IMR-90 (cell line): ENCODE data around the gene OSBPL2. TPM values are rescaled to one million over a fixed set of nuclear protein-coding genes. Genes with fewer than 3 reads are reported as not detected.

ENCODE experiments used
- ATAC-seq: fragments of 200-7000 bp; cut with Tn5 transposase; 2 replicates; pipeline ENCODE4 v1.9.1; 2020; ENCODE audit warnings: low read depth, mild to moderate bottlenecking, moderate library complexity
- BruUV-seq: library from RNA; stranded (reverse); fragments of 400-500 nt; replicated peaks from 2 replicates; lab custom pipeline; 2021; lab: Mats Ljungman, UMichigan
- CTCF ChIA-PET: fragments of 300-600 bp; formaldehyde crosslinking; extraction: SDS; loops from one replicate; lab custom pipeline; 2021; ENCODE audit warnings: antibody characterized with exemption; lab: Yijun Ruan, JAX
- POLR2A ChIA-PET: fragments of 300-600 bp; sonication (Branson Sonifier 250); formaldehyde crosslinking; loops from one replicate; lab custom pipeline; 2022; ENCODE audit warnings: antibody characterized with exemption; ENCODE audit not compliant: unreplicated experiment; lab: Charles Lee
- DNase-seq: peaks from one replicate; pipeline ENCODE4 v3.0.0; 2013
- H2AFZ ChIP-seq: replicated peaks from 2 replicates; pipeline ENCODE3; 2013; ENCODE audit warnings: low read length, mild to moderate bottlenecking; ENCODE audit not compliant: poor library complexity
- H2AK5ac ChIP-seq: 2 replicates; pipeline ENCODE4 v1.6.1; 2013; ENCODE audit warnings: low read depth, low read length, inconsistent platforms
- H2AK9ac ChIP-seq: replicated peaks from 2 replicates; pipeline ENCODE3; 2013; ENCODE audit warnings: mild to moderate bottlenecking, low read depth, low read length, moderate library complexity; ENCODE audit not compliant: poor library complexity
- H2BK120ac ChIP-seq: 2 replicates; pipeline ENCODE4 v1.6.1; 2013; ENCODE audit warnings: low read depth, low read length, inconsistent platforms
- H2BK15ac ChIP-seq: 3 replicates; pipeline ENCODE4 v1.6.1; 2013; ENCODE audit warnings: low read depth, low read length, inconsistent platforms
- H2BK20ac ChIP-seq: 2 replicates; pipeline ENCODE4 v1.6.1; 2013; ENCODE audit warnings: low read depth, mild to moderate bottlenecking, inconsistent platforms, low read length, moderate library complexity
- H2BK5ac ChIP-seq: 2 replicates; pipeline ENCODE4 v1.6.1; 2013; ENCODE audit warnings: mild to moderate bottlenecking, low read depth, low read length, inconsistent platforms; ENCODE audit not compliant: poor library complexity, severe bottlenecking
- H3K14ac ChIP-seq: replicated peaks from 2 replicates; pipeline ENCODE4 v1.6.1; 2013; ENCODE audit warnings: low read depth, low read length, inconsistent platforms
- H3K18ac ChIP-seq: 2 replicates; pipeline ENCODE4 v1.6.1; 2013; ENCODE audit warnings: low read depth, low read length, control low read depth
- H3K23ac ChIP-seq: 2 replicates; pipeline ENCODE4 v1.6.1; 2013; ENCODE audit warnings: low read depth, low read length, inconsistent platforms
- H3K27ac ChIP-seq: 2 replicates; pipeline ENCODE4 v1.5.1; 2013; ENCODE audit warnings: mild to moderate bottlenecking, control low read depth, low read length; ENCODE audit not compliant: insufficient read depth
- H3K27me3 ChIP-seq: 2 replicates; pipeline ENCODE4 v1.6.1; 2013; ENCODE audit warnings: low read length; ENCODE audit not compliant: control insufficient read depth, insufficient read depth
- H3K36me3 ChIP-seq: 2 replicates; pipeline ENCODE4 v1.6.1; 2013; ENCODE audit warnings: low read length, mixed read lengths; ENCODE audit not compliant: control insufficient read depth, insufficient read depth
- H3K4ac ChIP-seq: 2 replicates; pipeline ENCODE4 v1.6.1; 2013; ENCODE audit warnings: low read depth, low read length, inconsistent platforms
- H3K4me1 ChIP-seq: 2 replicates; pipeline ENCODE4 v1.6.1; 2013; ENCODE audit warnings: low read length, mixed read lengths; ENCODE audit not compliant: control insufficient read depth, insufficient read depth
- H3K4me2 ChIP-seq: 2 replicates; pipeline ENCODE4 v1.6.1; 2013; ENCODE audit warnings: low read depth, mild to moderate bottlenecking, control low read depth, low read length, moderate library complexity
- H3K4me3 ChIP-seq: 2 replicates; pipeline ENCODE4 v1.5.1; 2013; ENCODE audit warnings: low read depth, mild to moderate bottlenecking, control low read depth, low read length, moderate library complexity; ENCODE audit not compliant: insufficient read depth
- H3K56ac ChIP-seq: 2 replicates; pipeline ENCODE4 v1.6.1; 2013; ENCODE audit warnings: low read length, inconsistent platforms; ENCODE audit not compliant: insufficient read depth; ENCODE audit errors: extremely low read depth
- H3K79me1 ChIP-seq, 2 experiments: 2 replicates each; pipeline ENCODE4 v1.6.1; 2013; ENCODE audit warnings: low read length in 2 of 2, inconsistent platforms in 1 of 2, low read depth in 1 of 2
- H3K9ac ChIP-seq: 2 replicates; pipeline ENCODE4 v1.6.1; 2013; ENCODE audit warnings: low read depth, low read length, control low read depth
- H3K9me1 ChIP-seq: 2 replicates; pipeline ENCODE4 v1.6.1; 2013; ENCODE audit warnings: low read length, inconsistent platforms; ENCODE audit not compliant: insufficient read depth
- H3K9me3 ChIP-seq: 2 replicates; pipeline ENCODE4 v1.6.1; 2013; ENCODE audit warnings: low read length; ENCODE audit not compliant: control insufficient read depth, insufficient read depth
- H4K20me1 ChIP-seq: 2 replicates; pipeline ENCODE4 v1.6.1; 2013; ENCODE audit warnings: low read length, inconsistent platforms; ENCODE audit not compliant: insufficient read depth
- H4K5ac ChIP-seq: 2 replicates; pipeline ENCODE4 v1.6.1; 2013; ENCODE audit warnings: mild to moderate bottlenecking, low read depth, low read length, control low read depth
- H4K8ac ChIP-seq, 2 experiments: 2 replicates each; pipeline ENCODE4 v1.6.1; 2013; ENCODE audit warnings: low read depth in 2 of 2, low read length in 2 of 2, control low read depth in 1 of 2, inconsistent platforms in 1 of 2
- H4K91ac ChIP-seq: 2 replicates; pipeline ENCODE4 v1.6.1; 2013; ENCODE audit warnings: low read depth, low read length, inconsistent platforms; ENCODE audit not compliant: insufficient read depth
- BHLHE40 ChIP-seq: fragments of 150-350 bp; IDR thresholded peaks from 2 replicates; pipeline ENCODE4 v1.6.1; 2016; ENCODE audit warnings: mild to moderate bottlenecking, low read depth, low read length
- CEBPB ChIP-seq: IDR thresholded peaks from 2 replicates; pipeline ENCODE4 v1.6.1; 2012; ENCODE audit warnings: low read depth, low read length, improper control_type of control experiment
- CHD1 ChIP-seq: IDR thresholded peaks from 2 replicates; pipeline ENCODE4 v1.6.1; 2012; ENCODE audit warnings: low read depth, low read length, improper control_type of control experiment
- FOS ChIP-seq: fragments of 150-350 bp; IDR thresholded peaks from 2 replicates; pipeline ENCODE4 v1.6.1; 2016; ENCODE audit warnings: low read depth, low read length
- MAFK ChIP-seq: IDR thresholded peaks from 2 replicates; pipeline ENCODE4 v1.6.1; 2012; ENCODE audit warnings: low read depth, low read length, improper control_type of control experiment
- MAZ ChIP-seq: IDR thresholded peaks from 2 replicates; pipeline ENCODE4 v1.6.1; 2012; ENCODE audit warnings: low read depth, mild to moderate bottlenecking, low read length, improper control_type of control experiment, moderate library complexity, borderline replicate concordance
- MXI1 ChIP-seq: IDR thresholded peaks from 2 replicates; pipeline ENCODE4 v1.6.1; 2012; ENCODE audit warnings: low read depth, mild to moderate bottlenecking, low read length, moderate library complexity, borderline replicate concordance
- NFE2L2 ChIP-seq: fragments of 150-350 bp; IDR thresholded peaks from 2 replicates; pipeline ENCODE4 v1.6.1; 2016; ENCODE audit warnings: low read depth, mild to moderate bottlenecking, low read length
- POLR2A ChIP-seq: IDR thresholded peaks from 2 replicates; pipeline ENCODE4 v1.6.1; 2012; ENCODE audit warnings: mild to moderate bottlenecking, low read depth, low read length
- RAD21 ChIP-seq: IDR thresholded peaks from 2 replicates; pipeline ENCODE4 v1.6.1; 2012; ENCODE audit warnings: low read length, improper control_type of control experiment
- RCOR1 ChIP-seq: IDR thresholded peaks from 2 replicates; pipeline ENCODE4 v1.6.1; 2012; ENCODE audit warnings: mild to moderate bottlenecking, low read length, improper control_type of control experiment; ENCODE audit not compliant: insufficient replicate concordance
- RFX5 ChIP-seq: IDR thresholded peaks from 2 replicates; pipeline ENCODE4 v1.8.0; 2012; ENCODE audit warnings: low read depth, mild to moderate bottlenecking, low read length, moderate library complexity
- SMC3 ChIP-seq: fragments of 150-350 bp; IDR thresholded peaks from 2 replicates; pipeline ENCODE4 v1.6.1; 2016; ENCODE audit warnings: low read depth, mild to moderate bottlenecking, antibody characterized with exemption, low read length, moderate library complexity
- WGBS, 2 experiments: methylation state at CpG; one replicate each; pipeline versions ENCODE4 v1.1.5 to v1.1.7; 2013; ENCODE audit warnings: missing lambda C conversion rate in 2 of 2; ENCODE audit not compliant: insufficient read length in 1 of 2; ENCODE audit errors: extremely low coverage in 2 of 2; 5-methylcytosine and 5-hydroxymethylcytosine counted together
- dilution Hi-C: fragments of 300-500 bp; cut with HindIII; formaldehyde crosslinking; loops from one replicate; pipeline ENCODE4 v1.14.3; 2018; ENCODE audit warnings: low sequenced_read_pairs; ENCODE audit not compliant: unreplicated experiment
- in situ Hi-C: fragments of 300-500 bp; cut with MboI; formaldehyde crosslinking; loops from 3 replicates; pipeline ENCODE4 v1.14.3; 2019; ENCODE audit warnings: low sequenced_read_pairs, inconsistent platforms, mixed read lengths
- intact Hi-C: fragments of 100-400 bp; cut with micrococcal nuclease; formaldehyde crosslinking; loops from 2 replicates; pipeline ENCODE4 v1.10.0; 2022
- polyA plus RNA-seq, 3 experiments: library from polyadenylated mRNA; depleted of rRNA; stranded (reverse); fragments of >200 nt; gene quantifications; 2 replicates each; pipeline ENCODE4 v1.2.3, GENCODE V29; 2012; ENCODE audit warnings: low replicate concordance in 1 of 3
- total RNA-seq: library from RNA; depleted of rRNA; stranded (reverse); fragments of >200 nt; gene quantifications from 2 replicates; pipeline ENCODE4 v1.2.3, GENCODE V29; 2012
- TF ChIP-seq, protein P1 (sequence below): conservative IDR thresholded peaks from 2 replicates; pipeline ENCODE4 v1.5.1; 2012; ENCODE audit warnings: mild to moderate bottlenecking, low read depth, low read length, improper control_type of control experiment
- TF ChIP-seq, protein P2 (sequence below): fragments of 150-350 bp; IDR thresholded peaks from 2 replicates; pipeline ENCODE4 v1.6.1; 2017; ENCODE audit warnings: mild to moderate bottlenecking, antibody characterized with exemption, low read length, low read depth

Gene OSBPL2
- total and polyA plus RNA-seq, 2 of the 4 experiments (the other 2 are of a cell fraction): 19.3 to 27.6 TPM

DNA sequence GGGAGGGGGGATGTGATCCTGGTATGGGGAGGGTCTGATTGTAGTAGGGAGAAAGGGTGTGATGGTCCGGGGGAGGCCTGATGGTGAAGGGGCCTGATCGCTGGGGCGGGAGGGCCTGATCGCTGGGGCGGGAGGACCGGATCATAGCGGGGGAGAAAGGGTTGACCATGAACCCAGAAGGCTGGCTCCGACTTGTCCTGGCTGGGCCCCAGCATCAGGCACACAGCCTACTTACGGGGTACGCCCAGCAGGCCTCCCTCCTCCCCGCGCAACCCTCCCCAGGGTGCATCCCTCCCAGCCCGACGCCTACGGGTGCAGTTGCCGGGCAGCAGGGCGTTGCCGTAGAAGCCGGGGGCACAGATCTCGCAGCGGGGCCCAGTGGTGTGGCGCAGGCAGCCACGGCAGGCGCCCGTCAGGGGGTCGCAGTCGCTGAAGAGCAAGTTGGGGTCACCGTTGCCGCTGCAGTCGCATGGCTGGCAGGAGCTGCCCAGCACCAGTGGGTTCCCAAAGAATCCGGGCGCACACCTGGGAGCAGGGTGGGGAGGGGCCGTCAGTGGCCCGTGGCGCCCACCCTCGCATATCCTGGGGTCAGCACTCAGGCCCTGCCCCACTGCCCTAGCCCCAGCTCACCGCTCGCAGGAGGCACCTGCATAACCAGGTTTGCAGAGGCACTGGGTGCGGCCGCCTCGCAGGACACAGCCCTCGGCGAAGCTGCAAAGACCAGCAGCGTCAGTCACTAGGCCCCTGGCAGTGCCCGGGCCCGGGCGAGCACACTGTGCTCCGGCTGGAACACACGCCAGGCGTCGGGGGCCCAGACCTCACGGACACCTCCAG is 85.0 kb downstream of the OSBPL2 start:
- no peak overlapping the region for H3K4ac ChIP-seq
- H3K23ac ChIP-seq: no peak overlapping the region
- no peaks in the 10 kb centered on the region for H3K9me1 ChIP-seq
- no peak overlapping the region for H3K9ac ChIP-seq
- no peak overlapping the region for H3K27ac ChIP-seq
- ATAC-seq: no peak
- dilution Hi-C loops: no loop called here
- no peak overlapping the region for H2AFZ ChIP-seq
- H2BK120ac ChIP-seq: no peak overlapping the region
- H2BK5ac ChIP-seq: no peak overlapping the region
- no peak overlapping the region for H2AK5ac ChIP-seq
- no peak overlapping the region for H3K4me3 ChIP-seq
- no peaks in the 10 kb centered on the region for H3K27me3 ChIP-seq
- no peaks in the 10 kb centered on the region for H4K20me1 ChIP-seq
- H3K36me3 ChIP-seq: peaks cover 47% of the 10 kb centered on the region
- H3K79me1 ChIP-seq: no peaks in the 10 kb centered on the region
- H3K14ac ChIP-seq: no peak overlapping the region
- H3K56ac ChIP-seq: no peak overlapping the region
- H2BK20ac ChIP-seq: no peak overlapping the region
- H3K9me3 ChIP-seq: no peaks in the 10 kb centered on the region
- 95% methylated on average over 42 of the region's 52 CpGs; no CpG with 5 or more reads in 1 of the 2 experiments for WGBS, 2 experiments
- no peak overlapping the region for H4K5ac ChIP-seq
- no peak overlapping the region for H4K91ac ChIP-seq
- no peaks in the 10 kb centered on the region for H3K4me1 ChIP-seq
- ChIA-PET POLR2A (no interaction called here), CTCF (no interaction called here)
- intact Hi-C loops: no loop called here
- in situ Hi-C loops: no loop called here
- H3K4me2 ChIP-seq: no peak overlapping the region
- no peak overlapping the region for H3K18ac ChIP-seq
- H2AK9ac ChIP-seq: no peak overlapping the region
- BruUV-seq: no TSS peak
- H2BK15ac ChIP-seq: no peak overlapping the region
- DNase-seq: no peak
- H4K8ac ChIP-seq: no peak overlapping the region
- no peak for TF ChIP-seq MAZ
- TF ChIP-seq, protein P1, sequence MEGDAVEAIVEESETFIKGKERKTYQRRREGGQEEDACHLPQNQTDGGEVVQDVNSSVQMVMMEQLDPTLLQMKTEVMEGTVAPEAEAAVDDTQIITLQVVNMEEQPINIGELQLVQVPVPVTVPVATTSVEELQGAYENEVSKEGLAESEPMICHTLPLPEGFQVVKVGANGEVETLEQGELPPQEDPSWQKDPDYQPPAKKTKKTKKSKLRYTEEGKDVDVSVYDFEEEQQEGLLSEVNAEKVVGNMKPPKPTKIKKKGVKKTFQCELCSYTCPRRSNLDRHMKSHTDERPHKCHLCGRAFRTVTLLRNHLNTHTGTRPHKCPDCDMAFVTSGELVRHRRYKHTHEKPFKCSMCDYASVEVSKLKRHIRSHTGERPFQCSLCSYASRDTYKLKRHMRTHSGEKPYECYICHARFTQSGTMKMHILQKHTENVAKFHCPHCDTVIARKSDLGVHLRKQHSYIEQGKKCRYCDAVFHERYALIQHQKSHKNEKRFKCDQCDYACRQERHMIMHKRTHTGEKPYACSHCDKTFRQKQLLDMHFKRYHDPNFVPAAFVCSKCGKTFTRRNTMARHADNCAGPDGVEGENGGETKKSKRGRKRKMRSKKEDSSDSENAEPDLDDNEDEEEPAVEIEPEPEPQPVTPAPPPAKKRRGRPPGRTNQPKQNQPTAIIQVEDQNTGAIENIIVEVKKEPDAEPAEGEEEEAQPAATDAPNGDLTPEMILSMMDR: no peak
- TF ChIP-seq, protein P2, sequence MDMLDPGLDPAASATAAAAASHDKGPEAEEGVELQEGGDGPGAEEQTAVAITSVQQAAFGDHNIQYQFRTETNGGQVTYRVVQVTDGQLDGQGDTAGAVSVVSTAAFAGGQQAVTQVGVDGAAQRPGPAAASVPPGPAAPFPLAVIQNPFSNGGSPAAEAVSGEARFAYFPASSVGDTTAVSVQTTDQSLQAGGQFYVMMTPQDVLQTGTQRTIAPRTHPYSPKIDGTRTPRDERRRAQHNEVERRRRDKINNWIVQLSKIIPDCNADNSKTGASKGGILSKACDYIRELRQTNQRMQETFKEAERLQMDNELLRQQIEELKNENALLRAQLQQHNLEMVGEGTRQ: no peak
- TF ChIP-seq RFX5: no peak
- TF ChIP-seq BHLHE40: no peak
- TF ChIP-seq NFE2L2: no peak
- no peak for TF ChIP-seq CHD1
- TF ChIP-seq POLR2A: no peak
- no peak for TF ChIP-seq MAFK
- TF ChIP-seq MXI1: no peak
- no peak for TF ChIP-seq CEBPB
- no peak for TF ChIP-seq SMC3
- TF ChIP-seq FOS: no peak
- no peak for TF ChIP-seq RCOR1
- TF ChIP-seq RAD21: no peak
